CD4-positive, alpha-beta memory T cell (primary cell): ENCODE results near the gene TMEM92. TPM values are rescaled to one million over a fixed set of nuclear protein-coding genes. Genes with fewer than 3 reads are reported as not detected.
"Not testable (repeated sequence)": the region's sequence is repeated elsewhere in the genome, so short reads cannot be mapped to it uniquely, and the experiment has no call there.

Experiments used
- CTCF ChIA-PET: fragments of 350-600 bp; sonication (Branson Sonifier 250); formaldehyde crosslinking; loops from one replicate; lab custom pipeline; 2021; ENCODE audit warnings: inconsistent platforms; ENCODE audit not compliant: partially characterized antibody; lab: Charles Lee
- POLR2A ChIA-PET: fragments of 350-600 bp; sonication (Branson Sonifier 250); formaldehyde crosslinking; loops from one replicate; lab custom pipeline; 2021; ENCODE audit not compliant: partially characterized antibody; lab: Charles Lee
- DNase-seq, 5 donors: peaks; one replicate each; pipeline versions ENCODE4 v3.0.0 to v3.0.0-alpha.2; 2020 to 2022; ENCODE audit warnings: mixed read lengths in 1 of 5
- H3K27ac ChIP-seq: one replicate; pipeline ENCODE4 v1.7.0; 2013; ENCODE audit warnings: low read depth, low read length
- H3K27me3 ChIP-seq: 2 replicates; pipeline ENCODE4 v1.7.0; 2013; ENCODE audit warnings: mild to moderate bottlenecking, low read length, moderate library complexity; ENCODE audit not compliant: insufficient read depth
- H3K36me3 ChIP-seq: 2 replicates; pipeline ENCODE4 v1.7.0; 2013; ENCODE audit warnings: mild to moderate bottlenecking, low read length, moderate library complexity; ENCODE audit not compliant: insufficient read depth
- H3K4me1 ChIP-seq: 2 replicates; pipeline ENCODE4 v1.7.0; 2013; ENCODE audit warnings: mild to moderate bottlenecking, low read length, moderate library complexity; ENCODE audit not compliant: insufficient read depth
- H3K4me3 ChIP-seq, 2 donors: one replicate each; pipeline ENCODE4 v1.7.0; 2013; ENCODE audit warnings: low read length in 2 of 2, mild to moderate bottlenecking in 1 of 2
- H3K9me3 ChIP-seq, 2 donors: one replicate each; pipeline ENCODE4 v1.7.0; 2013; ENCODE audit warnings: low read length in 2 of 2, control low read depth in 1 of 2; ENCODE audit not compliant: control insufficient read depth in 1 of 2
- H3K27ac Mint-ChIP-seq, 7 donors: one replicate each; pipeline ENCODE4 v1.8.0; 2020 to 2021; ENCODE audit warnings: mixed read lengths in 7 of 7, mild to moderate bottlenecking in 6 of 7, inconsistent platforms in 3 of 7, moderate library complexity in 3 of 7
- H3K27me3 Mint-ChIP-seq, 2 donors: one replicate each; pipeline ENCODE4 v1.8.0; 2020 to 2021; ENCODE audit warnings: mixed read lengths in 2 of 2
- H3K36me3 Mint-ChIP-seq, 2 donors: one replicate each; pipeline ENCODE4 v1.8.0; 2020 to 2021; ENCODE audit warnings: mixed read lengths in 2 of 2, inconsistent platforms in 1 of 2, mild to moderate bottlenecking in 1 of 2
- H3K4me1 Mint-ChIP-seq, 4 donors: one replicate each; pipeline ENCODE4 v1.8.0; 2020 to 2021; ENCODE audit warnings: mixed read lengths in 4 of 4, mild to moderate bottlenecking in 1 of 4
- H3K4me3 Mint-ChIP-seq, 8 donors: one replicate each; pipeline ENCODE4 v1.8.0; 2020 to 2021; ENCODE audit warnings: mixed read lengths in 8 of 8, mild to moderate bottlenecking in 7 of 8, moderate library complexity in 6 of 8, inconsistent platforms in 3 of 8
- H3K9me3 Mint-ChIP-seq, 8 donors: one replicate each; pipeline ENCODE4 v1.8.0; 2020 to 2021; ENCODE audit warnings: mixed read lengths in 8 of 8, mild to moderate bottlenecking in 5 of 8, inconsistent platforms in 3 of 8, moderate library complexity in 1 of 8
- intact Hi-C: fragments of 100-400 bp; cut with micrococcal nuclease; formaldehyde crosslinking; loops from one replicate; pipeline ENCODE4 v1.15.1; 2023
- polyA plus RNA-seq, 2 donors: library from polyadenylated mRNA; unstranded; fragments of 300-500 nt; fragmentation: Illumina TruSeq; gene quantifications; one replicate each; pipeline ENCODE4 v1.2.3, GENCODE V29; 2021
- total RNA-seq, 2 experiments: library from RNA; stranded (reverse); gene quantifications; one replicate each; pipeline ENCODE4 v1.2.3, GENCODE V29; 2021

TMEM92 gene
- total and polyA plus RNA-seq, 4 experiments from 2014 or later, result not detected

DNA sequence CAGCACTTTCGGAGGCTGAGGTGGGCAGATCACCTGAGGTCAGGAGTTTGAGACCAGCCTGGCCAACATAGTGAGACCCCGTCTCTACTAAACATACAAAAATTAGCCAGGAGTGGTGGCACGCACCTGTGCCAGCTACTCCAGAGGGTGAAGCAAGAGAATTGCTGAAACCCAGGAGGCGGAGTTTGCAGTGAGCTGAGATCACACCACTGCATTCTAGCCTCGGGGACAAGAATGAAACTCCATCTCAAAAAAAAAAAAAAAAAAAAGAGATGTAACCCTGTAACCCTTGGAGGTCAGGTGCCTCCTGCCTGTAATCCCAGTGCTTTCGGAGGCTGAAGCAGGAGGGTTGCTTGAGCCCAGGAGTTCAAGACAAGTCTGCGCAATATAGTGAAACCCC is 13.0 kb downstream of the TMEM92 start:
- H3K4me1 ChIP-seq, H3K36me3 ChIP-seq, H3K4me1 Mint-ChIP-seq, H3K4me3 Mint-ChIP-seq, H3K9me3 Mint-ChIP-seq, DNase-seq, POLR2A ChIA-PET, H3K27ac ChIP-seq, H3K27me3 ChIP-seq, H3K27ac Mint-ChIP-seq, H3K4me3 ChIP-seq, H3K36me3 Mint-ChIP-seq, intact Hi-C loops, H3K9me3 ChIP-seq, CTCF ChIA-PET: not testable (repeated sequence)
- peaks cover 15 to 32% of the 10 kb centered on the region in 2 donors for H3K27me3 Mint-ChIP-seq

DNA sequence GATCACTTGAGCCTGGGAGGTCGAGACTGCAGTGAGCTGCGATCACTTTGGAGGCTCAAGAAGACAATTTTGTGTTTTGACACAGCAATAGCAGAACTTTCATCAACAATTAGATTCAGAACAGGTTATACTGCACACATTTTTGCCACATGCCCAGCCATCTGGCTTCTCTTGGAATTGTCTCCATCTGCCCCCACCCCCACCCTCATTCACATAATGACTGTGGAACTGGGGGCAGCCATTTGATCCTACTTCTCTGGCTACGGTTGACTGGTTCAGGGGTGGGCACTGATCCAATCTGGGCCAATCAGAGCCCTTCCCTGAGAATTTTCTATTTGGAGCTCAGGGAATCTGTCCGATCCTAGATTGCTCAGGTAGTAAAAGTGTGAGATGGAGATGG is 14.0 kb downstream of the TMEM92 start:
- Histone ChIP-seq H3K9me3 (no peaks in the 10 kb centered on the region), H3K36me3 (no peaks in the 10 kb centered on the region), H3K4me1 (no peaks in the 10 kb centered on the region), H3K4me3 (no peak overlapping the region), H3K27me3 (peaks cover 4% of the 10 kb centered on the region), H3K27ac (no peak overlapping the region)
- no peak overlapping the region for H3K4me3 Mint-ChIP-seq
- no peaks in the 10 kb centered on the region for H3K36me3 Mint-ChIP-seq
- no peak overlapping the region for H3K27ac Mint-ChIP-seq
- H3K4me1 Mint-ChIP-seq, result no peaks in the 10 kb centered on the region
- no peaks in the 10 kb centered on the region for H3K9me3 Mint-ChIP-seq
- DNase-seq, result no peak
- peaks cover 14 to 29% of the 10 kb centered on the region in 2 donors for H3K27me3 Mint-ChIP-seq
- POLR2A ChIA-PET, result no interaction called here
- CTCF ChIA-PET, result interaction anchor here (0.9 to 1.2 kb wide), 2 partner anchors 21 to 87 kb away, joined by 3 to 4 read pairs; partner anchors contain the start of gene COL1A1
- intact Hi-C loops, result no loop called here

DNA sequence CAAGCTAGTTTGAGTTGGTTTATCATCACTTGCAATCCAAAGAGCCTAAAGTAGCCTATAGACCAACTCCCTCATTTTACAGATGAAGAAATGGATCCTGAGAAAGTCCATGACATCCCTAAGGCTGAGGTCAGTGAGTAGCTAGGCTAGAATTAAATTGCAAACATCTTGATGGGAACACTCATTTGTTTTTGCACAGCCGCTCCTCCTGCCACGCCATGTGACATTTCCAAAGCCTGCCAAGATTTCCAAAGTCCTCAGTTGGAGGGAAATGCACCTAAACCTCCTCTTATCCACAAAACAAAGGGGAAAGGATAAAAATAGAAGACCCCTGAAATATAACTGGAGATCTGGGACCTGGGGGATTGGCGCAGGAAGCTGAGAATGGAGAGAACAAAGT is 15.0 kb downstream of the TMEM92 start:
- no peaks in the 10 kb centered on the region for H3K4me1 Mint-ChIP-seq

DNA sequence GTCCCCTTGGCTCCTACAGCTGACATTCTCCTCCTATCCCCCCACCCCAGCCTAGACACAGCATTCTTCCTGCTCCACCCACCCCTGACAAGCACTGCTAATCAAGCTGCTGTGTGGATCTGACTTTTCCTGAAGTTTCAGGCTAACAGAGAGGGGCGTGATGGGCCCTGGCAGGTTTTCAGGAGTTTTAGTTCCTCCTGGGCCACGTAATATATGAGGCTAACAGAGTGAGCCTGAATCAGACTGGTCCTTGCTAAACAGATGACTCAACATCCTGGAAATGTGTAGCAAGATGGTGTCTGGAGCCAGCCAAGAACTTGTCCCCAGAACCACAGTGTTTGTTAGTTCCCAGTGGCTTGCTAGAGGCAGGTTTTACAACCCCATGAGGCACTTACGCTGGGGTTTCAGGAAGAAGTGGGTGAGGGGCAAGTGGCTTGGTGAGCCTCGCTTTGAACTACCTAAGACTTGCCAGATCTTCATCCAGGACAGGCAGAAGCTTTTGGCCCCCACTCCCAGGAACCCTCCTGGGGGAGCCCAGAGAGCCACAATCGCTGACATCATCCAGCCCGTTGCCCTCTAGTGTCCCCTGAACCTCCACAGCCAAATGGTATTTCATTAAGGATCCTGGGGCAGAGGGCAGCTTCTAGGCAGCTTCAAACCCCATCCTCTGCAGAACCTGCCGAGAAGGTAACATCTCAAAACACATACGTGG is 15.9 kb downstream of the TMEM92 start:
- Histone ChIP-seq H3K27me3 (peaks cover 4% of the 10 kb centered on the region), H3K36me3 (no peaks in the 10 kb centered on the region), H3K27ac (no peak overlapping the region), H3K9me3 (no peaks in the 10 kb centered on the region), H3K4me3 (no peak overlapping the region), H3K4me1 (no peaks in the 10 kb centered on the region)
- no peak overlapping the region for H3K4me3 Mint-ChIP-seq
- peaks cover 11 to 19% of the 10 kb centered on the region in 2 donors for H3K27me3 Mint-ChIP-seq
- no peak for DNase-seq
- no peak overlapping the region for H3K27ac Mint-ChIP-seq
- H3K4me1 Mint-ChIP-seq, result no peaks in the 10 kb centered on the region
- POLR2A ChIA-PET, result no interaction called here
- H3K9me3 Mint-ChIP-seq, result no peaks in the 10 kb centered on the region
- CTCF ChIA-PET, result interaction anchor here (1.4 kb wide), 1 partner anchor 8 kb away, joined by 5 read pairs; no protein-coding TSS in a partner anchor
- intact Hi-C loops, result no loop called here
- no peaks in the 10 kb centered on the region for H3K36me3 Mint-ChIP-seq

More for the DNA sequence above, 15.0 kb downstream of the TMEM92 start:
- DNase-seq, result no peak
- peaks cover 4% of the 10 kb centered on the region for H3K27me3 ChIP-seq
- Mint-ChIP-seq H3K27ac (no peak overlapping the region), H3K27me3 (peaks cover 12 to 20% of the 10 kb centered on the region in 2 donors), H3K4me3 (no peak overlapping the region), H3K36me3 (no peaks in the 10 kb centered on the region), H3K9me3 (no peaks in the 10 kb centered on the region)
- POLR2A ChIA-PET, result no interaction called here
- no peaks in the 10 kb centered on the region for H3K9me3 ChIP-seq
- intact Hi-C loops, result no loop called here
- no peaks in the 10 kb centered on the region for H3K36me3 ChIP-seq
- H3K27ac ChIP-seq, result no peak overlapping the region
- H3K4me3 ChIP-seq, result no peak overlapping the region
- CTCF ChIA-PET, result interaction anchor here (1.4 kb wide), 1 partner anchor 9 kb away, joined by 5 read pairs; no protein-coding TSS in a partner anchor
- H3K4me1 ChIP-seq, result no peaks in the 10 kb centered on the region

DNA sequence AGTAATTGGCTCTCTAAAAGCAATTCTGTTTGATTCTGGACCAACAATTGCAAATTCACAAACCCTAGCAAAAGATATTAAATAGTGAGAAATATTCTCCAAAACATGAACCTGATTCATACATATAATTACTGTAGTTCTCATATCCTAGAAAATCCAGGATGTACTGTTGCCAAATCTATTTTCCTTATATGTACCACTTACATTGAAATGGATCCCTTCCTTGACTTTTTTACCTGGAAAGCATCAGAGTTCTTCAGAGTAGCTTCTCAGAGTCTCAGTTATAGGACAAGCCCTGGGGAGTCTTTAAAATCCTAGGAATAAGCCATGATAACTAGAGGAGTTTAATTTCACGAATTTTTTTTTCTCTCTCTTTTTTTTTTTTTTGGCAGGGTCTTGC is 16.7 kb downstream of the TMEM92 start:
- H3K36me3 Mint-ChIP-seq, result no peaks in the 10 kb centered on the region
- H3K27me3 Mint-ChIP-seq, result peaks cover 11 to 19% of the 10 kb centered on the region in 2 donors
- intact Hi-C loops, result no loop called here
- no peak overlapping the region for H3K27ac Mint-ChIP-seq
- no peaks in the 10 kb centered on the region for H3K4me1 ChIP-seq
- no peak overlapping the region for H3K4me3 Mint-ChIP-seq
- no peak overlapping the region for H3K27ac ChIP-seq
- DNase-seq, result no peak
- CTCF ChIA-PET, result interaction anchor here (8.4 kb wide), 1 partner anchor 90 kb away, joined by 107 read pairs; the partner anchor contains the start of gene COL1A1
- H3K9me3 ChIP-seq, result no peaks in the 10 kb centered on the region
- H3K27me3 ChIP-seq, result peaks cover 4% of the 10 kb centered on the region
- no peaks in the 10 kb centered on the region for H3K9me3 Mint-ChIP-seq
- POLR2A ChIA-PET, result no interaction called here
- no peaks in the 10 kb centered on the region for H3K4me1 Mint-ChIP-seq
- no peaks in the 10 kb centered on the region for H3K36me3 ChIP-seq
- no peak overlapping the region for H3K4me3 ChIP-seq

DNA sequence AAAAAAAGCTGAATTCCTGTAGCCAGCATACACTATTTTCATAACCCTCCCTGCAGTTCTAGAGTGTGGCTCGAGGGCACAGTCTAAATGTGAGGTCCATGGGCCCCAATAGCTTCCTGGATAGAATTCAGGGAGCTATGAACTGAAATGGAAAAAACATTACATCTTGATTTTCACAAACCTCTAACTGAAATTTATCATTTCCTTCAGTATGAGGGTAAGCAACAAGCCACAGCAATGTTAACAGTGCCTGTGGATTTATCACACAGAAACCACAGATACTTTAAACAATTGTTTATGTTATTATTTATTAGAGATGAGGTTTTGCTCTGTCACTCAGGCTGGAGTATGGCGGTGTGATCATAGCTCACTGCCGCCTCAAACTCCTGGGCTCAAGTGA is 18.2 kb downstream of the TMEM92 start:
- no peak overlapping the region for H3K4me3 ChIP-seq
- H3K36me3 ChIP-seq, result no peaks in the 10 kb centered on the region
- Mint-ChIP-seq H3K9me3 (no peaks in the 10 kb centered on the region), H3K4me3 (no peak overlapping the region), H3K4me1 (no peaks in the 10 kb centered on the region), H3K27me3 (peaks cover 9 to 14% of the 10 kb centered on the region in 2 donors), H3K27ac (no peak overlapping the region), H3K36me3 (no peaks in the 10 kb centered on the region)
- H3K27ac ChIP-seq, result no peak overlapping the region
- ChIA-PET POLR2A (no interaction called here), CTCF (interaction anchor here (1.9 to 8.4 kb wide), 2 partner anchors 91 to 175 kb away, joined by 5 to 107 read pairs; partner anchors contain the start of gene COL1A1)
- no peaks in the 10 kb centered on the region for H3K9me3 ChIP-seq
- H3K4me1 ChIP-seq, result no peaks in the 10 kb centered on the region
- DNase-seq, result no peak
- peaks cover 4% of the 10 kb centered on the region for H3K27me3 ChIP-seq
- intact Hi-C loops, result no loop called here

DNA sequence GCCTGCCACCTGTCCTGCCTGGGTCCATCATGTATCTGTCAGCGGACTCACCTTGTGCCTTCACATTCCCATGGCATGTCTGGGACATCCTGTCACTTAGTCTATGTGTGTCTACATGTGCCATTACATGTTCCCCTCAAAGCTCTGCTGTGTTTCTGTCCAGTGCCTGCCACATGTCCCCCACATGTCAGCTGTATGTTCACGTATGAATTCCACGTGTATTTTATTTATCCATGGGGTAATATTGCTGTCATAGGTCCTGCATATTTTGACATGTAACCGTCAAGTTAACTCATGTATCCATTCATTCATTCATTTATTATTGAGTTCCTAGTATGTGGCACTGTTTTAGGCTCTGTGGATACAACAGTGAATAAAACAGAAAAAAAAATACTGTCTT is 20.8 kb downstream of the TMEM92 start:
- no peaks in the 10 kb centered on the region for H3K36me3 Mint-ChIP-seq
- CTCF ChIA-PET, result interaction anchor here (1.3 to 8.4 kb wide), 4 partner anchors 21 to 202 kb away, joined by 3 to 107 read pairs (median 14); partner anchors contain the start of genes COL1A1 and TMEM92
- POLR2A ChIA-PET, result no interaction called here
- Histone ChIP-seq H3K27ac (no peak overlapping the region), H3K9me3 (no peaks in the 10 kb centered on the region), H3K36me3 (no peaks in the 10 kb centered on the region), H3K27me3 (peaks cover under 1% of the 10 kb centered on the region), H3K4me1 (no peaks in the 10 kb centered on the region), H3K4me3 (no peak overlapping the region)
- intact Hi-C loops, result no loop called here
- H3K4me3 Mint-ChIP-seq, result no peak overlapping the region
- no peaks in the 10 kb centered on the region for H3K4me1 Mint-ChIP-seq
- peak overlapping the region in 1 of 7 donors; percentile 60 for H3K27ac Mint-ChIP-seq
- DNase-seq, result no peak
- H3K27me3 Mint-ChIP-seq, result peaks cover 4 to 12% of the 10 kb centered on the region in 2 donors
- H3K9me3 Mint-ChIP-seq, result no peaks in the 10 kb centered on the region
